Ovary (tissue), 3 donors: ENCODE results near the gene ZMYND11.

Experiments
- POLR2A ChIP-seq: fragments of 450-650 bp; IDR thresholded peaks from one replicate; pipeline ENCODE4 v1.6.1; 2017; ENCODE audit warnings: antibody characterized with exemption, mild to moderate bottlenecking, moderate library complexity
- TF ChIP-seq, protein P1 (sequence below), 3 donors: fragments of 450-650 bp in 2 of 3; fragments of 200-600 bp in 1 of 3; IDR thresholded peaks; one replicate each; pipeline versions ENCODE4 v1.5.1 to v1.8.0; 2016 to 2022; ENCODE audit warnings: antibody characterized with exemption in 3 of 3, mild to moderate bottlenecking in 1 of 3
- donor health status: DM: no; HTN: no; CAD: no.

DNA sequence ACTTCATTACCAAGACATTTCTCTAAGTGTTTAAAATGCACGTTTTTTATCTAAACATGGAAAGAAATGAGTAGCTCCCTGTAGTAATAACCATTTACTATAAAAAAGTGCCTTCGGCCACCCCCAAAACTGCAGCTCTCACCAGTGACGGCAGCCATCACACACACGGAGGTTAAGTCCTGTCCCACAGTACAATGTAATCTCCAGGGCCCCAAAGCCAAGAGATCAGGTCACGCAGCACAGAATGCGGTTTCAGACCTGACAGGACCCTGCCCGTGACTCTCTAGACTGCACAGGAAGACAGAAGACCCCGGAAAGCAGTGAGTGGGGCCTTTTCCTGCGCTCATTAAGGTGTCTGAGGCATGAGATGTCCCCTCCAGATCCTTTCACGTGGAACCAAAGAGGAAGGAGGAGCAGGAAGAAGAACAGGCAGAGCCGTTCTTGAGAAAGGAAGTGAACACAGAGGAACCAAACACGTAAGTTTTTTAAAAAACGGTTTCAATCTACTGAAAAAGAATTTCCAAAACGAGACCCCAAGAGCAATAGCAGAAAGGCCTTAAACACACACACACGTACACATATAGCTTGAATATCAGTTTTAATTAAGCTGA, 125.7 kb downstream of the ZMYND11 start:
- TF ChIP-seq, protein P1, sequence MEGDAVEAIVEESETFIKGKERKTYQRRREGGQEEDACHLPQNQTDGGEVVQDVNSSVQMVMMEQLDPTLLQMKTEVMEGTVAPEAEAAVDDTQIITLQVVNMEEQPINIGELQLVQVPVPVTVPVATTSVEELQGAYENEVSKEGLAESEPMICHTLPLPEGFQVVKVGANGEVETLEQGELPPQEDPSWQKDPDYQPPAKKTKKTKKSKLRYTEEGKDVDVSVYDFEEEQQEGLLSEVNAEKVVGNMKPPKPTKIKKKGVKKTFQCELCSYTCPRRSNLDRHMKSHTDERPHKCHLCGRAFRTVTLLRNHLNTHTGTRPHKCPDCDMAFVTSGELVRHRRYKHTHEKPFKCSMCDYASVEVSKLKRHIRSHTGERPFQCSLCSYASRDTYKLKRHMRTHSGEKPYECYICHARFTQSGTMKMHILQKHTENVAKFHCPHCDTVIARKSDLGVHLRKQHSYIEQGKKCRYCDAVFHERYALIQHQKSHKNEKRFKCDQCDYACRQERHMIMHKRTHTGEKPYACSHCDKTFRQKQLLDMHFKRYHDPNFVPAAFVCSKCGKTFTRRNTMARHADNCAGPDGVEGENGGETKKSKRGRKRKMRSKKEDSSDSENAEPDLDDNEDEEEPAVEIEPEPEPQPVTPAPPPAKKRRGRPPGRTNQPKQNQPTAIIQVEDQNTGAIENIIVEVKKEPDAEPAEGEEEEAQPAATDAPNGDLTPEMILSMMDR (IDR thresholded peaks at IDR 0.05) = no peak
- no peak for TF ChIP-seq POLR2A
